ENCODE measurements around the gene CPNE6.

- TF ChIP-seq CTCF (IDR thresholded peaks at IDR 0.05) (no peak), POLR2A (IDR thresholded peaks at IDR 0.05) (peak; percentile 90 to 98 (median 97))
These were observed 43.4 kb downstream of the CPNE6 start, which contains the start of the genes DCAF11 and NRL for GRCh38 chr14:24114532-24115421.
